ENCODE measurements around the gene EEPD1.
"Not testable (repeated sequence)": the region's sequence is repeated elsewhere in the genome, so short reads cannot be mapped to it uniquely, and the experiment has no call there.

DNA sequence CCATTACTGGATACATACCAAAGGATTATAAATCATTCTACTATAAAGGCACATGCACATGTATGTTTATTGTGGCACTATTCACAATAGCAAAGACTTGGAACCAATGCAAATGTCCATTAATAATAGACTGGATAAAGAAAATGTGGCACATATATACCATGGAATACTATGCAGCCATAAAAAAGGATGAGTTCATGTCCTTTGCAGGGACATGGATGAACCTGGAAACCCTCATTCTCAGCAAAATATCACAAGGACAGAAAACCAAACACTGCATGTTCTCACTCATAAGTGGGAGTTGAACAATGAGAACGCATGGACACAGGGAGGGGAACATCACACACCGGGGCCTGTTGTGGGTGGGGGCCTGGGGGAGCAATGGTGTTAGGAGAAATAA lies 27.4 kb upstream of the EEPD1 start:
- not testable (repeated sequence) for TF ChIP-seq POLR2A, POLR2AphosphoS5 (IDR thresholded peaks at IDR 0.05)
- TF ChIP-seq, protein P1, sequence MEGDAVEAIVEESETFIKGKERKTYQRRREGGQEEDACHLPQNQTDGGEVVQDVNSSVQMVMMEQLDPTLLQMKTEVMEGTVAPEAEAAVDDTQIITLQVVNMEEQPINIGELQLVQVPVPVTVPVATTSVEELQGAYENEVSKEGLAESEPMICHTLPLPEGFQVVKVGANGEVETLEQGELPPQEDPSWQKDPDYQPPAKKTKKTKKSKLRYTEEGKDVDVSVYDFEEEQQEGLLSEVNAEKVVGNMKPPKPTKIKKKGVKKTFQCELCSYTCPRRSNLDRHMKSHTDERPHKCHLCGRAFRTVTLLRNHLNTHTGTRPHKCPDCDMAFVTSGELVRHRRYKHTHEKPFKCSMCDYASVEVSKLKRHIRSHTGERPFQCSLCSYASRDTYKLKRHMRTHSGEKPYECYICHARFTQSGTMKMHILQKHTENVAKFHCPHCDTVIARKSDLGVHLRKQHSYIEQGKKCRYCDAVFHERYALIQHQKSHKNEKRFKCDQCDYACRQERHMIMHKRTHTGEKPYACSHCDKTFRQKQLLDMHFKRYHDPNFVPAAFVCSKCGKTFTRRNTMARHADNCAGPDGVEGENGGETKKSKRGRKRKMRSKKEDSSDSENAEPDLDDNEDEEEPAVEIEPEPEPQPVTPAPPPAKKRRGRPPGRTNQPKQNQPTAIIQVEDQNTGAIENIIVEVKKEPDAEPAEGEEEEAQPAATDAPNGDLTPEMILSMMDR (IDR thresholded peaks at IDR 0.05) = not testable (repeated sequence)
